EL (cell line): ENCODE measurements around the gene CASP6.
"Not testable (repeated sequence)": the region's sequence is repeated elsewhere in the genome, so short reads cannot be mapped to it uniquely, and the experiment has no call there.

ENCODE experiments used
- DNase-seq: peaks from one replicate; pipeline ENCODE4 v3.0.0-alpha.2; 2016

CASP6 gene

DNA sequence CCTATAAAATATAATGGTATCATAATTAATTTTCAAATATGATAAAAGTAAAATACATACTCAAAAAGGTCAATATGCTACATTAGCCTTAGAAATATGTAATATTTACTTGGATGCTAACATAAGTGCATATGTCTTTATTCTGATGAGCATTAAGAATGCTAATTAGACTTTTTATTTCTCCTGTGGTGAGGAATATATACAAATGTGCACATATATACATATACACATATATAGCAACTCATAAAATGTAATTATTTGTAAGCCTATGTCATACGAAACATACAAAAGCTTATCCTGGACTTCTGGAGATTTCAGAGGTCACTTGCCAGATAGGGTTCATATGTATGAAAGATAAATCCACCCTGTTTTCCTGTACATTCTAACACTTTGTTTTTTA, 15.5 kb upstream of the CASP6 start:
- no peak for DNase-seq

- no peak for DNase-seq
Measured at GRCh38 chr4:109713500-109713899, 10.3 kb upstream of the CASP6 start.

DNA sequence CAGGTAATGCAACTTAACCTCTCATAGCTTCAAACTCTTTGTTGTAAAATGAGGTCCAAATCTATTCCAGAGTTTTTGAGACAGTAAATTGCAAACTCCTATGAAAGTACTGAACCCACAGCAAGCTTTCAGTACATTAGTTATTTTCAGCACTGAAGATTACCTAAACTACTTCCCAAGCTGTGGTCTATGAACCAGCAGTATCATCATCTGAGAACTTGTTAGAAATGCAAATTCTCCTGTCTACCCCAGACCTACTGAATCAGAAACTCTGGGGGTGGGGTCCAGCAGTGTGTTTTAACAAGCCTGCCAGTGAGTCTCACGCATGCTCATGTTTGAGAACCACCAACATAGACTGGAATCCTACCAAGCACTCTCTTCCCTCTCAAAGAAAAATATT, 5.7 kb upstream of the CASP6 start:
- DNase-seq, result no peak

- DNase-seq, result no peak
Measured at GRCh38 chr4:109708435-109708834, 5.2 kb upstream of the CASP6 start.

DNA sequence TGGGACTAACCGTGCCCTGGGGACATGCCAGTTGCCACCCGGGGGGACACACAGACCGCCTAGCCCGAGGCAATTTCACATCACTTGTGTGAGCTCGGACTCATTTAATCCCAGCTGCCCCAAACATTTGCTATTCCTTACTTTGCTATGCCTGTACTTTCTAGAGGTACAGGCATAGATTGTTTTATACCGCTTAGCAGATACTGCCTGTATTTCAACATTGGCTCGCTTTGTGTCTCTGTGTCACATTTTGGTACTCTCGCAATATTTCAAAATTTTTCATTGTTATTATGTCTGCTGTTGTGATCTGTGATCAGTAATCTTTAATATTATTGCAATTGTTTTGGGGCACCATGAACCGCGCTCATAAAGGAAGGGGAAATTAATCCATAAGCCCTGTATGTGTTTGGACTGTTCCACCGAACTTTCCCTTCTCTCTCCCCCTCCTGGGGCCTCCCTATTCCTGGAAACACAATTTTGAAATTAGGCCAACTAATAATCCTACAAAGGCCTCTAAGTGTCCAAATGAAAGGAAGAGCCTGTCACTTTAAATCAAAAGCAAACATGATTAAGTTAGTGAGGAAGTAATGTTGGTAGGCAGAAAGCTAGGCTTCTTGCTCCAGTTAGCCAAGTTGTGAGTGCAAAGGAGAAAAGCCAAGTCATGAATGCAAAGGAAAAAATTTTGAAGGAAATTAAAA, 568 bp upstream of the CASP6 start:
- no peak for DNase-seq

- peak; percentile 3 for DNase-seq
Measured at GRCh38 chr4:109701566-109702410, 1.5 kb downstream of the CASP6 start.

- DNase-seq, result no peak
Measured at GRCh38 chr4:109699553-109700225, 3.6 kb downstream of the CASP6 start.

DNA sequence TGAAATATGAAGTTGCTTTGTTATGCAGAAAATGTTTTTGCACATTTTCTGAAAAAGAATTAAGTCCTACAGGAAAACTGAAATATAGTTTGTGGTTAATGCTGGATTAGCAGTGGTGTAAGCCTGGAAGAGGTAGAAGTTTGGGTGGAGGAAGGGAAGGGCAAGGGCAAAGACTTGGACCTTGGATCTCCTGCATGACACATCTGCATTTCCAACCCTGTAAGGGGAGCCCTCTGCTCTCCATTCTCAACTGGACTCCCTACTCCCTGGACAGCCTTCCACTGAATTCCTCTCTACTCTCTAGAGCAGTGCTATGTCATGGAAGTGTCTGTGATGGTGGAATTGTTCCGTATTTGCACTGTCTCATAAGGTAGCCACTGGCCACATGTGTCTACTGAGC, 4.6 kb downstream of the CASP6 start:
- DNase-seq, result no peak

DNA sequence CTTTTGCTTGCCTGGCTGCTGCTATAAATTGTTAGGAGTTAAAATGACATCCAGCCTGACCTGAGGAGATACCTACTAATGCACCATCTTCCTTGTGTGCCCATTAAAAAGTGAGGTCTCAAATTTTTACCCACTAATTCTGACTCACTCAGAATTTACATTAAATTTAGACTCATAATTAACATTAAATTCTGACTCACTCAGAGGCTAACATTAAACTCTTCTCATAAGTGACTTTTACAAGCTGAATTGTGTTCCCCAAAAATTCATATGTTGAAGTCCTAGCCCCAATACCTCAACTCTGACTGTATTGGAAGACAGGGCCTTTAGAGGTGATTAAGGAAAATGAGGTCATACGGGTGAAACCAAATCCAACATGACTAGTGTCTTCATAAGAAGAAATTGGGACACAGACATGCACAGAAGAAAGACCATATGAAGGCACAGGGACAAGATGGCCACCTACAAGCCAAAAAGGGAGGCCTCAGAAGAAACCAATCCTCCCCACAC, 11.8 kb downstream of the CASP6 start:
- DNase-seq, result peak; percentile 8

DNA sequence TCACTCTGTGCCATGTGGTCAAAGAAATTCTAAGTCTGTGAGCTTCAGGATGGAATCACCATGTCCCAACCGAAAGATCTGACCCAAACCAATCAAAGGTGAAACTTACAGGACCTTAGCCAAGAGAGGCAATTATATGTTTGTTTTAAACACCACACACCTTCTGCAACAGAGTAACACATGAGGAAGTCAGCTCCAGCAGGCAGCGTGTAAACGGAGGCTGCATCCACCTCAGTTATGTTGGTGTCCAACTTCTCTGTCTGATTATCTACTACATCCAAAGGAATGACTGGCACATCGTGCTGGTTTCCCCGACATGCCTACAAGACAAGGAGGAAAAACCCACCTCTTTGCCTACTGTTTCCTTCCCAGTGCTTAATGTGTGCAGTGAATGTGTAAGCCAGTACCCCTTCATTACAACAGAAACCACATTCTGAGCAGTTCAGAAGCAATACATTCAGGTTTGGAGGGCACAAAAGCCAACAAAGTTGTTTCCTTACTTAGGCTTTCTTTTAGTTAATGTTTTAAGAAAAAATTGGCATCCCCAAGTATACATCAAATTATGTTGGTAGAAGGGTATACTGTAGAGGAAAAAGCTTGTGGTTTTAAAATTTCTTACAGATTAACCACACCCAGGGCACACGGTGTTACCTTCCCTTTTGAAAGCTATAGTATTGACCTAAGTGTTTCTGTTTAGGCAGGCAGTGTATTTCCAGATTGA, 12.4 kb downstream of the CASP6 start:
- DNase-seq, result no peak

DNA sequence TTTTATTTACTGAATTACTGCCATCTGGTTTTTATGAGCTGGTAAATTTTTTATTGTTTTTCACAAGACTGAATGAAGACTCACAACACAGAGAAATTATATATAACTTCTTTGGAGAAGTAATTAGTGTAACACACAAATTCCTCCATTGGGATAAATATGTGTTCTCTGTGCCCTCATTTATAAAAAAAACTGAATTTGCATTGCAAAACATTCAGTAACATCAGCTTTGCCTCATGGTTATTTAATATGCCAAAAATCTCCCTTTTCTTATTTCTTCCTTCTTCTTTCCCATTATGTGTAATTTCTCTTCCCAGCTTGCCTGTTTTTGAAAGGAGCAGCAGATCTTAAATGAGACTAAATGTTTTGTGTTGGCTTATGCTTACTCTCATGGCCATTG, 18.5 kb downstream of the CASP6 start:
- DNase-seq, result no peak

DNA sequence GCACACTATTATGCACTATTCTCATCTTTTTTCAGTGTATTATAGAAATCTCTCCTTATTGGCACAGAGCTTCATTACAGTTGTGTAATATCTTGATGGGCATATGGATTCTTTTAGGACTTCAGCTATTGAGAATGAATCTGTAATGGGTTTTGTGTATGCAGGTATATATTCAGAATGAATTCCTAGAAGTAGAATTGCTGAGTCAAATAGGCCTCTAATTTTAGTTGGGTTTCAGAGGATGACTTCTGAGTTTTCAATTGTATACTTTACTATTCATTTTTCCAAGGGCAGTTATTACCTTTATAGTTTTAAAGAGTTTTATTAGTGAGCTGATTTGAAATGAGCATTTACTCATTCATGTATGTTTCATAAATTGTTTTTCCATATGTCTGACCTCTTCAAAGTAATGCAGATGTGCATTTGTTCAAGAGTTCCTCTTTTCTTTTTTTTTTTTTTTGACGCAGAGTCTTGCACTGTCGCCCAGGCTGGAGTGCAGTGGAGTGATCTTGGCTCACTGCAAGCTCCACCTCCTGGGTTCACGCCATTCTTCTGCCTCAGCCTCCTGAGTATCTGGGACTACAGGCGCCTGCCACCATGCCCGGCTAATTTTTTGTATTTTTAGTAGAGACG, 19.5 kb downstream of the CASP6 start:
- DNase-seq, result no peak

DNA sequence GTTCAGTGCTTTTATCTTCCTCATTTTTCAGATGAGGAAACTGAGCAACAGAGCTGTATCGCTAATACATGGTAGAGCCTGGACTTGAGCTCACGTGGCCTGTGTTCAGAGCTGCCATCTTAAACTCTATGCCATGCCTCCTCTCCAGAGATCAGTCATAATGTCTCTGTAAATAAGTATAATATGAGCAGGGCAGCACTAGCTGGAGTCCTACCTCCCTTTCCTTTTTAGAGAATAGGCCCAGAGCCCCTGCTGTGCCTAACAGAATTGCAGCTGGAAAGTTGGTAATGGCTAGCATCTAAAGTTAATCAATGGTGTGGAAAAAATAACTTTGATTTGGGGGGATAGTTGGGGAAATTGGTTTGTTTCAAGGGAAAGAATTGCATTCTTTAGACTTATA, 20.4 kb downstream of the CASP6 start:
- DNase-seq, result no peak

GRCh38 chr4:109678925-109679324, 24.3 kb downstream of the CASP6 start:
- not testable (repeated sequence) for DNase-seq

DNA sequence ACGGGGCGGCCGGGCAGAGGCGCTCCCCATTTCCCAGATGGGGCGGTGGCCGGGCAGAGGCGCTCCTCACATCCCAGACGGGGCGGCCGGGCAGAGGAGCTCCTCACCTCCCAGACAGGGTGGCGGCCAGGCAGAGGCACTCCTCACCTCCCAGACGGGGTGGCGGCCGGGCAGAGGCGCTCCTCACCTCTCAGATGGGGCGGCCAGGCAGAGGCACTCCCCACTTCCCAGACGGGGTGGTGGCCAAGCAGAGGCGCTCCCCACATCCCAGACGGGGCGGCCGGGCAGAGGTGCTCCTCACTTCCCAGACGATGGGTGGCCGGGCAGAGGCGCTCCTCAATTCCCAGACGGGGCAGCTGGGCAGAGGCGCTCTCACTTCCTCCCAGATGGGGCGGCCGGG, 24.8 kb downstream of the CASP6 start:
- DNase-seq, result not testable (repeated sequence)

GRCh38 chr4:109676886-109677285, 26.4 kb downstream of the CASP6 start:
- no peak for DNase-seq

- no peak for DNase-seq
Measured at GRCh38 chr4:109675843-109676242, 27.4 kb downstream of the CASP6 start.

GRCh38 chr4:109675181-109675580, 28.1 kb downstream of the CASP6 start:
- DNase-seq, result no peak

DNA sequence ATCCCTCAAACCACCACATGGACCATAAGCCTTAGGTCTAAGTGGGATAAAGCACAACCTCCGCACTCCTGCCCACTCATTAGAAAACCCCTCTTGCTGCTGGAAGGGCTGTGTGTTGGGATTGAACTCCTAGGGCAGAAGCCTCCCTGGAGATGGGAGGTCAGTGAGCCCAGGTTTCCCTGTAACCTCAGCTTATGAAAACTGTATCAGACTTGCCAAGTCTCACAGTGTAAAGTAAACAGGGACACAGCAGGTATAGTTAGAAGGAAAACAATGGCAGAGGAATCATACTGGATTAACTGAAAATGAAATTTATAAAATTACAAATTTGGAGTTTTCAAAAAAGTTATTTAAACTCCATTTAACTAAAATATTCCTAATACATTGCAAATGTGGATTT, 29.9 kb downstream of the CASP6 start:
- DNase-seq, result no peak

- DNase-seq, result no peak
Measured at GRCh38 chr4:109672169-109672930, 30.9 kb downstream of the CASP6 start.

- DNase-seq, result no peak
Measured at GRCh38 chr4:109671350-109671749, 31.9 kb downstream of the CASP6 start.
